ENCODE measurements around the gene NAA35.
"Not testable (repeated sequence)": the region's sequence is repeated elsewhere in the genome, so short reads cannot be mapped to it uniquely, and the experiment has no call there.

The NAA35 gene

GRCh38 chr9:85940832-85941621 is at the start of gene NAA35:
NAA35 (plus strand) TSS chr9:85941146; CDS start chr9:85942160, 1,014 bp downstream.
- DNase-seq (ENCODE audit: low read depth, low spot score): peak; percentile 86

GRCh38 chr9:85892401-85892800 is 48.5 kb upstream of the NAA35 start:
- DNase-seq (ENCODE audit: low read depth, low spot score): no peak

- DNase-seq (ENCODE audit: low read depth, low spot score): no peak
Measured at GRCh38 chr9:85895685-85896084, 45.3 kb upstream of the NAA35 start.

GRCh38 chr9:85897848-85898247 is 43.1 kb upstream of the NAA35 start:
- no peak for DNase-seq (ENCODE audit: low read depth, low spot score)

- no peak for DNase-seq (ENCODE audit: low read depth, low spot score)
Measured at GRCh38 chr9:85898332-85898731, 42.6 kb upstream of the NAA35 start.

GRCh38 chr9:85899388-85899787 is 41.6 kb upstream of the NAA35 start:
- DNase-seq (ENCODE audit: low read depth, low spot score): no peak

GRCh38 chr9:85900504-85901201 is 40.3 kb upstream of the NAA35 start:
- DNase-seq (ENCODE audit: low read depth, low spot score): no peak

GRCh38 chr9:85904975-85905374 is 36.0 kb upstream of the NAA35 start:
- no peak for DNase-seq (ENCODE audit: low read depth, low spot score)

GRCh38 chr9:85905957-85906356 is 35.0 kb upstream of the NAA35 start:
- no peak for DNase-seq (ENCODE audit: low read depth, low spot score)

GRCh38 chr9:85909390-85909789 is 31.6 kb upstream of the NAA35 start:
- DNase-seq (ENCODE audit: low read depth, low spot score): no peak

- no peak for DNase-seq (ENCODE audit: low read depth, low spot score)
Measured at GRCh38 chr9:85914108-85914507, 26.8 kb upstream of the NAA35 start.

GRCh38 chr9:85917756-85918155 is 23.2 kb upstream of the NAA35 start:
- no peak for DNase-seq (ENCODE audit: low read depth, low spot score)

- no peak for DNase-seq (ENCODE audit: low read depth, low spot score)
Measured at GRCh38 chr9:85925493-85925892, 15.5 kb upstream of the NAA35 start.

GRCh38 chr9:85927076-85927475 is 13.9 kb upstream of the NAA35 start:
- DNase-seq (ENCODE audit: low read depth, low spot score): no peak

- DNase-seq (ENCODE audit: low read depth, low spot score): no peak
Measured at GRCh38 chr9:85931495-85931894, 9.5 kb upstream of the NAA35 start.

GRCh38 chr9:85935950-85936349 is 5.0 kb upstream of the NAA35 start:
- not testable (repeated sequence) for DNase-seq (ENCODE audit: low read depth, low spot score)

GRCh38 chr9:85940275-85940831 is 593 bp upstream of the NAA35 start:
- no peak for DNase-seq (ENCODE audit: low read depth, low spot score)

GRCh38 chr9:85941622-85941940 is 635 bp downstream of the NAA35 start:
- no peak for DNase-seq (ENCODE audit: low read depth, low spot score)

- no peak for DNase-seq (ENCODE audit: low read depth, low spot score)
Measured at GRCh38 chr9:85941966-85942912, 1.3 kb downstream of the NAA35 start.

GRCh38 chr9:85942913-85943709 is 2.2 kb downstream of the NAA35 start:
- no peak for DNase-seq (ENCODE audit: low read depth, low spot score)
